Measurements from ENCODE around the gene ADAMTS6. TPM values are rescaled to one million over a fixed set of nuclear protein-coding genes. Genes with fewer than 3 reads are reported as not detected.
"Not testable (repeated sequence)": the region's sequence is repeated elsewhere in the genome, so short reads cannot be mapped to it uniquely, and the experiment has no call there.

The ADAMTS6 gene
- polyA plus RNA-seq, 3 donors, result 0.03 to 0.67 (median 0.37) TPM

DNA sequence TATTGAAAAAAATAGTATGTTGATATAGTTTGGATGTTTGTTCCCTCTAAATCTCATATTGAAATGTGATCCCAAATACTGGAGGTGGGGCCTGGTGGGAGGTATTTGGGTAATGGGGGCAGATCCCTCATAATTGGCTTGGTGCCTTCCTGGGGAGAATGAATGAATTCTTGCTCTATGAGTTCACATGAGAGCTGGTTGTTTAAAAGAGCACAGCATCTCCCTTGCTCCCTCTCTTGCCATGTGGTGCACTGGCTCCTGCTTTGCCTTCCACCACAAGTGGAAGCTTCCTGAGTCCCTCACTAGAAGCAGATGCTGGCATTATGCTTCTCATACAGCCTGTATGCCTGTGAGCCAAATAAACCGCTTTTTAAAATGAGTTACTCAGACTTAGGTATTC, 154.8 kb downstream of the ADAMTS6 start:
- 77 to 88% (median 85%) methylated on average over 1 of the region's 1 CpG for whole genome bisulfite sequencing, 3 donors
- H3K27ac ChIP-seq (ENCODE audit: low read depth, low read length), result no peak overlapping the region

DNA sequence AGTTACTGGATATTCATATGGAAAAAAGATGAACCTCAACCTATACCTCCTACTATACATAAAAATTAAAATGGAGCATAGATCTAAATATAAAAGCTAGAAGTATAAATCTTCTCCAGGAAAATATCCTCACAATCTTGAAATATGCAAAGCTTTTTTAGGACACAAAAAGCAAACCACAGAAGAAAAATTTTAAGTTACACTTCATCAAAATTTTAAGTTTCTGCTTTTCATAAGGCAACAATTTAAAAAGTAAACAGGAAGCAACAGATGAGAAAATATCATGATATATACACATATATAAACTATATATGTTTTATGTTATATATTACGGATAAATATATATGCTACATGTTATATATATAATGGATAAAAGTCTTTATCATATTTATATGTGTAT, 157.5 kb downstream of the ADAMTS6 start:
- no peak overlapping the region for H3K27ac ChIP-seq (ENCODE audit: low read depth, low read length)
- WGBS, 3 donors, result 89 to 96% (median 94%) methylated on average over 1 of the region's 1 CpG

DNA sequence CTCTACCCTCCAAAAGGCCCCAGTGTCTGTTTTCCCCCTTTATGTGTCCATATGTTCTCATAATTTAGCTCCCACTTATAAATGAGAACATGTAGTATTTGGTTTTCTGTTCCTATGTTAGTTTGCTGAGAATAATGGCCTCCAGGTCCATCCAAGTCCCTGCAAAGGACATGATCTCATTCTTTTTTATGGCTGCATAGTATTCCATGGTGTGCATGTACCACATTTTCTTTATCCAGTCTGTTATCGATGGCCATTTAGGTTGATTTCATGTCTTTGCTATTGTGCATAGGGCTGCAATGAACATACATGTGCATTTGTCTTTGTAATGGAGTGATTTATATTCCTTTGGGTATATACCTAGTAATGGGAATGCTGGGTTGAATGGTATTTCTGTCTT, 161.0 kb downstream of the ADAMTS6 start:
- 87 to 100% (median 90%) methylated on average over 1 of the region's 1 CpG for WGBS, 3 donors
- not testable (repeated sequence) for H3K27ac ChIP-seq (ENCODE audit: low read depth, low read length)

DNA sequence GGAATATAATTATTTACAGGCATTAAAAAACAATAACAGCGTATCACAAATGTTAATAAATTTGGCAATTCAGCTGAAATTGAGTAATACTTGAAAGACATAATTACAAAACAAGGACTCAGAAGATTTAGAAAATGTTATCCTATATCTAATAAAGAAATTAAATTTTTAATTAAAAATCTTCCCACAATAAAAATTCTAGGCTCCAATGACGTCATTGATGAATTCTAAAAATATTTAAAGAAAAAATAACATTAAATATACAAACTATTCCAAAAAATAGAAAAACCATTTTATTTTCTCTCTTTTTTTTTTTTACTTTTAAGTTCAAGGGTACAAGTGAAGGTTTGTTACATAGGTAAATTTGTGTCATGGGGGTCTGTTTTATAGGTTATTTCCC, 161.5 kb downstream of the ADAMTS6 start:
- H3K27ac ChIP-seq (ENCODE audit: low read depth, low read length), result no peak overlapping the region
- 88 to 94% (median 93%) methylated on average over 2 of the region's 2 CpGs for WGBS, 3 donors

DNA sequence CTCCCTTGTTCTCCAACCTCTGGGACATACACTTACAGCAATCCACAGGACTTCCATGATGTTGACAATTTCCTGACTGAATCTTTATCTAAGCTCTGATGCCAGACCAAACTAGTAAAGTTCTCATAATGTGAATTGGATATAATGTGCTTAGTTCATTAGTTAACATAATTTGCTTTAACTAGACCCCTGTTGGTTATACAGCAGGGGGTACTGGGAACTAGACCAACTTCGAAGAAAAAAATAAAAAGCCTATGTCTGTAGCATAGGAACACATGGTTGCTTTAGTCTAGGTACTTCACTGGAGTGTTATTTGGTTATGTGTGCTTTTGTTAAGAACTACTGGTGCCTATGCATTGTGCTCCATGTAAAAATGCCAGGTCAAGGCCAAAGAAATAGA, 173.8 kb downstream of the ADAMTS6 start:
- WGBS, 3 donors, result 88 to 97% (median 93%) methylated on average over 1 of the region's 1 CpG
- H3K27ac ChIP-seq (ENCODE audit: low read depth, low read length), result no peak overlapping the region

DNA sequence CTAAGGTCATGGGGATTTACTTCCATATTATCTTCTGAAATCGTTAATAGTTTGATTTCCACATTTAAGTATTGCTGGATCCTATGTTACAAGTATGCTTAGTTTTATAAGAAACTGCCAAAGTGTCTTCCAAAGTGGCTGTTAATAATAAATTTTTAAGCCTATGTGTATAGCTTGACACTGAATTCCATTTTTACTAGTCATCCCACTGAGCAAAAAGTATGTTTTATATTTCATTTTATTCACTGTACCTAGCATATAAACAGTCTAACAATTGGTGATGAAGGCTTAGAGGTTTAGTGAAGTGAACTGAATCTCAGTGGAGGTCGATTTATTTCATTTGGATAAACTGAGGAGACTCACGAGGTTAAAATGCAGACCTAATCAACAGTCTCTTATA, 174.6 kb downstream of the ADAMTS6 start:
- 83 to 87% (median 87%) methylated on average over 3 of the region's 3 CpGs for WGBS, 3 donors
- H3K27ac ChIP-seq (ENCODE audit: low read depth, low read length), result no peak overlapping the region

DNA sequence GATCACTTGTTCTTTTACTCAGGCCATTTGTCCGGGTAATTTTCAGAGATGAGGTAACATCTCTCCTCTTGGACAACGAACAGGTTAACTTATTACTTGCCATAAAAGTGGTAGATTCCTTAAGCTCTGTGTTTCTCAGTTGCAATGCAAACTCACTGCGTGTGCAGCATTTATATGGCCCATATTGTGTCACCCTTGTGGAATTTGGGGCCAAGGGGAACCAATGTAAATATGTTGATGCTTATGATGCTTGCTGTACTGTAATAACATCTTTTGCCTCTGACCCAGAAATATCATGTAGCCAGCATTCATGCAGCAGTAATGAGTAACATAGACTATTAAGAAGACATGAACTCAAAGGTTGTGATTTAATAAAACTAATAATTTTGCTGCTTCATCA, 175.8 kb downstream of the ADAMTS6 start:
- WGBS, 3 donors, result 72 to 81% (median 80%) methylated on average over 3 of the region's 3 CpGs
- H3K27ac ChIP-seq (ENCODE audit: low read depth, low read length), result no peak overlapping the region

DNA sequence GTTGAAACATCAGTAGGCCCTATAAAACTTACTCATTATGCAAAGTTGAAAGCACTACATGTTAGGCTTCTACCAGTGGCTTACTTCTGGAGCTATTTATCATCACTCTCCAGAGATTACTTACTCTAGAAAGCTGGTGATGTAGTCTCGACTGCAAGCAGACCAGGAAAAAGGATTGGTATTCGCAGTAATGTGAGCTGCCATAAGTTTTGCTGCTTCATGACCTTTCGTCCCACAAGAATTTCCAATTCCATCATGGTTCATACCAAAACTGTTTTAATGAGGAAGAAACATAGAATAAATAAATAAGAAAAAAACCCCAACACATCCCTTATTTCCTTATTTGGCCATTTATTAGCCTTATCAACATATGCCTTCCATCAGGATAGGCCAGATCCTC, 181.9 kb downstream of the ADAMTS6 start:
- no peak overlapping the region for H3K27ac ChIP-seq (ENCODE audit: low read depth, low read length)
- WGBS, 3 donors, result 72 to 86% (median 75%) methylated on average over 3 of the region's 3 CpGs

DNA sequence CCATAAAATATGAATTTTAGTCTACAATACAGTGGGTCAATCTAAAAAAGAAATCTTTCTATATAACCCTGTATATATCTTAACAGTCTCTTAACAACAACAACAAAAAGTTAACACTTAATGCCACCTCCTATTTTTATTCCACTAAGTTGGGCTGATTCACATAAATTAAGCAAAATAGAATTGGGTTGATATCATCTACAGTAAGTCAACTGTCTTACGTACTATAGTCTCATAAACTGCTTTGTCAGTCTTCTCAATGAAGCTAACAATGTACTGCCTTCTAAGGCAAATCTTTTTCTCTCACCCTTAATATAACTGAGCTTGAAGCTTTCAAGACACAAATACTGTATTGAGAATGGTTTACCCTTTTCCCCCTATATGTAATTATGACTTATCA, 185.7 kb downstream of the ADAMTS6 start:
- WGBS, 3 donors, result 85 to 98% (median 94%) methylated on average over 1 of the region's 1 CpG
- no peak overlapping the region for H3K27ac ChIP-seq (ENCODE audit: low read depth, low read length)

DNA sequence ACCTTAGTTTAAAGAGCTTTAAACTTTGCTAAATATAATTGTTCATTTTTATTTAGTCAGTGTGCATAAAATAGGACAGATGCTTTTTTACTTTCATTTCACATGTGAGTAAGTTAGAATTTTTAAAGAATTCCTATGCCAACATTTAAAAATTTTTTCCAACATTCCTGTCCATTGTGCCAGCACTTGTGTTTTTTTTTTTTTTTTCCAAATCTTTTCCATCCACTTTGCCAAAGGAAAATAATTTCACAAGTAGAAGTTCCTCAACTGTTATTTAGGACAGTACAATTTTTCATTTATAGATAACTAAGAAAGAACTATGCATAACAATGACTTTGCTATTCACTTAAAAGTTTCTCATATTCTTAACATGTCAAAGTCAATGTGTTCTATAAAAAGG, 189.5 kb downstream of the ADAMTS6 start:
- no peak overlapping the region for H3K27ac ChIP-seq (ENCODE audit: low read depth, low read length)

DNA sequence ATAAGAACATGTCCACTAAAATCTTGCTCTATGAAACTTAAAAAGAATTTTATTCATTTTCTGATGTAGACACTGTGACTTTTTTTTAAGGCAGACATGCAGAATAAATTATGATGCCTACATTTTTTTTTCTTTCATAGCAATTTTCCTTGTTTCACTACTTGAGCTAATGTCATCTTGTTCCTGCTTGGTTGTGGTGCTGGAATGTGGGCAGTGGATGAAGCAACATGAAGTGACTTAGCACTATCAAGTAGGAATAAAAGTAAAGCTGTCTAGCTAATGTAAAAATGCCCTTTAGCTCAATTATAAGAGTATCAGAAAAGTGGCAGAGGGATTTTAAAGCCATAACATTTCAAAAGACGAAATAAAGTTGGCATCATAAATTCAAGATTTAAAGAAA, 191.0 kb downstream of the ADAMTS6 start:
- 94 to 97% (median 95%) methylated on average over 1 of the region's 1 CpG for WGBS, 3 donors
- H3K27ac ChIP-seq (ENCODE audit: low read depth, low read length), result no peak overlapping the region

DNA sequence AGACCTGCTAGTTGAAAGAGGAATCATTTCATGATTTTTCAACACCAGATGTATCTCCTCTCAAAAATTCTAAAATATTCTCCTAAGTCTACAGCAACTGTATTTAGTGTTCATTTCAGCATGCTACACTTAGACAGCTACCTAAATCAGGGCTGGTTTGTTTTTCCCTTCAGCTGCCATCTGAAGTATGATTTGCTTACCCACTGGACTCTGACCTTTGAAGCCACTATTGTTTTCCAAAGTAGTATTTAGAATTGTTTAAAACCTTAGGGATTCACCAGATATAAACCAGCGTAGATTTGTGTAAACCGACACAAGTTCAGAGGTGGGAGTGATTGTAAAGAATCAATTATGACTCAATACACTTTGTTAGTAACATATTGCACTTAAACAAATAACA, 193.1 kb downstream of the ADAMTS6 start:
- 80 to 88% (median 86%) methylated on average over 2 of the region's 2 CpGs for WGBS, 3 donors
- no peak overlapping the region for H3K27ac ChIP-seq (ENCODE audit: low read depth, low read length)

DNA sequence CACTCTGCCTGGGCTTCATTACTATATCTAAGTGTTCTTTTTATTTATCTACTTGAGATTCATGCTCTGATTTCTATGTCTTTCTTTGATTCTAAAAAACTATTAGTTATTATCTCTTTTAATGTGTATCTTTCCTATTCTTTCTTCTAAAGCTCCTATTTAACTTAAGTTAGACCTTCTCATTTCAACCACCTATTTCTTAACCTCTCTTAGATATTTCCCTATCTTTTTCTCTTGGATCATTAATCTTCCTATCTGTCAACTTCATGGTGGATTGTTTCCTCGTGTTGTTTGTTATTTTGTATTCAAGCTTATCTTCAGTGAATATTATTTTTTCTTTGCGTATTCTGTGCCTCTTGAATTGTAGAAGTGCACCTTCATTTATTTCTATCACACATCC, 202.1 kb downstream of the ADAMTS6 start:
- H3K27ac ChIP-seq (ENCODE audit: low read depth, low read length), result no peak overlapping the region
- WGBS, 3 donors, result 71 to 86% (median 85%) methylated on average over 2 of the region's 2 CpGs

DNA sequence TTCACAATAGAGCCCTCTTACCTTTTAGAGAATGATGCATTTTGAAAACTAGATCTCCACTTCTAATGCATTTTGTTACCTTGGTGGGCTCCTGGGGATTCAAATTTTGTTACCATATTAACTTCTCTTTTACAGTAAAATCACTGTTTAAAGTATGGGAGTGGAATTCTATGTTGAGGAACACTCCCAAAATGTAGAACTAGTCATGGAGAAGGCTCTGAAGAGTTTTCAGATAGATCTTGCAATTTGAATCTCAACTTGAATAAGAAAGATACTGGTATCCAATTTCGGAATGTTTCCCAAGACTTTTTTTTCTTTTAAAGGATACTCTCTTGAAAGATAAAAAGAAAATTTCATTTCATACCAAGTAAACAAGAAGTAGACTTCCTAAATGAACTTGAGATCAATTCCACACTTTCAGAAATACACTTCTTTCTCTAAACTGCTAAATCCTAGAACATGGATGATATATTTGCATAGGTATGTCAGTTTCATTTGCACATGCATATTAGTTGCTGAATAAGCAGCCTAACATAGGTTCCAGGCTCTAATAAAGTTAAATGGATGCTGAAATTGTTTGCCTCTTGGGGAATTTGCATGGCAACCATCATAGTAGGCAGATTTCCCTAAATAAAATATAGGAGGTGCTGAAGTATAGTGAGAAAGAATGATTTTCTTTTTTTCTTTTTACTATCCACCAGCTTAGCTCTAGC, 205.4 kb downstream of the ADAMTS6 start:
- 67 to 86% (median 79%) methylated on average over 1 of the region's 1 CpG for WGBS, 3 donors
- H3K27ac ChIP-seq (ENCODE audit: low read depth, low read length), result no peak overlapping the region

DNA sequence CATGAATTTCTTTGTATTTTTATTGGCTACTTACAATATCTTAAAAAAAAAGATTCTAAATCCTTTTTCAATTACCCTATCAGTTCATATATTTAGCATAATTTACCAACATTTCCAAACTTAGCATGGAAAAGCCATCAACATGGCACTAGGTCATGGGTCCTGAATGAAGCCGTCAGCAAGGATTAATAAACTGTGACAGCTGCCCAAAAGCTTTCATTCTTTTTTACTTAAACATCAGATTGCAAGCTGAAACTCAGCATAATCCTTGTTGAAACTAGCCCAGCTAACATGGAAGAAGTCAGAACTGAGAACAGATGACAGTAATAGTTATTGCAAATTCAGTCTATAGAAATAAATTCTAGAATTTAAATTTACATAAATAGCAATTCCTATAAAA, 209.8 kb downstream of the ADAMTS6 start:
- no peak overlapping the region for H3K27ac ChIP-seq (ENCODE audit: low read depth, low read length)
- WGBS, 3 donors, result 82 to 90% (median 86%) methylated on average over 1 of the region's 1 CpG

DNA sequence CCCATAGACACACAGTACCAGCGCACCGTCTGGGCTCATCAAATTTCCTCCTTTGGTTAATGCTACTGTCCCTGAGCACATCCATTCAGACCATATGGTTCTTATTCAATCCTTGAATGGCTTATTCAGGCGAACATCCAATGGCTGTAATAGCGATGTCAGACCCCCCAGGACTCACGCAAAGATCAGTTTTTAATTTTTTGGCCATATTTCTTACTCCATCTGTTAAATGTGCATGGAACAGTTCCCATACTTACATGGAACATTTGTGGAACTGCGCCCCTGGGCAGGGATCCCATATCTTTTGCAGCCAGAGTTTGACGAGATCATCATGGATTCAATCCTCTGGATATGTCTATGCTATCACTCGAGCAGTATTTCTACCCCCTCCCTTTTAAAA, 213.2 kb downstream of the ADAMTS6 start:
- no peak overlapping the region for H3K27ac ChIP-seq (ENCODE audit: low read depth, low read length)
- 64 to 80% (median 70%) methylated on average over 8 of the region's 8 CpGs for whole genome bisulfite sequencing, 3 donors

DNA sequence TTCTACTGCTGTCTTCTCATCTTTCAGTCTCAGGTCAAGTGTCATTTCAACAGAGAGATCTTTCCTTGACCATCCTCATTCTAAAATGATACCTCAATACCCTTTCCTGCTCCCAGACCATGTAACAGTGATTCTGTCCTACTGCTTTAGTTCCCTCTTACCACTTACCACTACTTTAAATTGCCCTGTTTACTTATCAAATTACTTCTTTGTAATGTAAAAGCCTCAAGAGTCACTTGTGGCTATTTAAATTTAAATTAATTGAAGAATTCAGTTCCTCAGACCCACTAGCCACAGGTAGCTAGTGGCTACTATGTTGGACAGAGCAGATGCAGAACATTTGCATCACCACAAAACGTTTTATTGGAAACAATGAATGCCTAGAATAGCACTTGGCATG, 217.3 kb downstream of the ADAMTS6 start:
- H3K27ac ChIP-seq (ENCODE audit: low read depth, low read length), result no peak overlapping the region
- 38 to 65% (median 64%) methylated on average over 1 of the region's 1 CpG for whole genome bisulfite sequencing, 3 donors

DNA sequence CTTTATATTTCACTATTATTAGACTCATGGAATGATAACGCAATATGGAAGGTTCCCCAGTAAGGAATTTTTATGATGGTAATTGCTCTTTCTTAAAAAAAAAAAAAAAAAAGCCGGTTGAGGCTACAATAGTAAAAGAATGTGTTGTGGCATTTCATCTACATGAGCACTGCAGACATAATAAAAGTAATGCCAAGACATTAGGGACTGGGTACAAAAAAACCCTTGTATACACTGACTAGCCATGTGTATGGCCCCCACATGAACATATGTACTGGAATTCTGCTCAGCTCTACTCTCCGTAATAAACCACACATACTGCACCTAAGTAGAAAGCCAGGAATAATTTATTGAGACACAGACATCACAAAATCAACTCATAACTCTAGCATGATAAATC, 218.4 kb downstream of the ADAMTS6 start:
- WGBS, 3 donors, result 88 to 90% (median 90%) methylated on average over 3 of the region's 3 CpGs
- H3K27ac ChIP-seq (ENCODE audit: low read depth, low read length), result no peak overlapping the region

DNA sequence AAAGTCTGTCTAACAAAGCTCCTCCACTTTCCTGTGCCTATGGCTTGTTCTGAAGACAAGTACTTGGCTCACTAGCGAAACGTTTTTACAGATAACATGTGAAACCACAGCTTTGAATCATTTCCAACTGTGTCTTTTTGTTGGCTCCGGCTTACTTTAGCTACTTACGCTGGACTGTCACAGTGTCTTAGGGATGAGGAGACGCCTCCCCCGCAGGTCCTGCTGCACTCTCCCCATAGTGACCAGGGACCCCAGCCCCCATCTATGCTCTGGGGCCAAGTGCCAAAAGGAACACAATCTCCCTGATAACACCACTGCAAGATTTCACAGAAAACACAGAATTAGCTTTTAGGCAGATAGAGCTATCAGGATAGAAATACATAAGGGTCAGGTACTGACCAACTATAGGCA, 219.1 kb downstream of the ADAMTS6 start:
- WGBS, 3 donors, result 7 to 23% (median 20%) methylated on average over 6 of the region's 6 CpGs
- H3K27ac ChIP-seq (ENCODE audit: low read depth, low read length), result no peak overlapping the region

DNA sequence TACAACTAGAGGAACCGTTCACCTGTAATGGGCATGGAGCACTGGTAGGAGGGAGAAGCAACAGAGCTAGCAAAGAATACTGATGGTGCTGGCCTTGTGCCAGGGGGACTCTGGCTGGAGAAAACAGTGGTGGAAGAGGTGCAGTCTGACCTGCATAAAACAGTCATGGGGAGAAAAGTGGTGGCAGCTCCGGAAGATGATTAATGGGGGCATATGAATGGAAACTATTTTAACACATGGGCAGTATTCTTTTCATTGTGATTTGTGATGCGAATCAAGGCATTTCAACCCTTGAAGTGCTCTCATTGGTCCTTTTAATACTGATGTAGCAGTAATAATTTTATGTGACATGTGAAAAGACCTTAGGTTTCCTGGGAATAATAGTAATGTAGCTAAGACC, 219.6 kb downstream of the ADAMTS6 start:
- H3K27ac ChIP-seq (ENCODE audit: low read depth, low read length), result no peak overlapping the region
- 56 to 75% (median 71%) methylated on average over 3 of the region's 3 CpGs for WGBS, 3 donors

DNA sequence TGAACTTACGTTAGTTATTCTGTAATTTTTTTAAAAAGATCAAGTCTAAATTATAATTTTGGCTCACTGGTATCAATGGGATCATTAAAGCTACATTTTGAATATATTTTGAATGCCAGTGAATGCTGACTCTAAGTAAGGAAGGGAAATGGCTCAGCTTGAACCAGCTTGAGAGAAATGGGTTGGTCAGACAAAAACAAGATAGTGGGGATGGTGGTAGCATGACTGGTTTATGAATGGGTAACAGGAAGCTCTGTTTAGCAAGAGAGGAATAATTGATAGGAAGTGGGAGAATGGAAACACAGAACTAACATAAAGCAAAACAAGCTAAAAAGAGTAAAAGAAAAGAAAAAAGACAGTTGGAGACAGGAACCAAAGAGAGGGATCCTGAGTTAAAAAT, 220.2 kb downstream of the ADAMTS6 start:
- H3K27ac ChIP-seq (ENCODE audit: low read depth, low read length), result no peak overlapping the region
- 81 to 94% (median 88%) methylated on average over 1 of the region's 1 CpG for WGBS, 3 donors

Measured in adipose tissue (tissue), 3 donors.